Mesodermal cell (in vitro differentiated cells): ENCODE measurements around the gene LAMTOR2.

ENCODE experiments used
- H3K27ac ChIP-seq: 2 replicates; pipeline ENCODE4 v1.7.0; 2013; ENCODE audit warnings: mild to moderate bottlenecking, low read depth, low read length, moderate library complexity; ENCODE audit not compliant: severe bottlenecking
- H3K36me3 ChIP-seq: 2 replicates; pipeline ENCODE4 v1.7.1; 2013; ENCODE audit warnings: mild to moderate bottlenecking, low read length, moderate library complexity; ENCODE audit not compliant: control insufficient read depth, insufficient read depth
- H3K4me1 ChIP-seq: one replicate; pipeline ENCODE4 v1.7.1; 2013; ENCODE audit warnings: mild to moderate bottlenecking, low read length; ENCODE audit not compliant: insufficient read depth, control insufficient read depth, poor library complexity, severe bottlenecking
- H3K4me3 ChIP-seq: 2 replicates; pipeline ENCODE4 v1.7.0; 2013; ENCODE audit warnings: low read length, control low read depth, mild to moderate bottlenecking; ENCODE audit not compliant: insufficient read depth, poor library complexity, severe bottlenecking; ENCODE audit errors: extremely low read depth
- H3K9me3 ChIP-seq: 2 replicates; pipeline ENCODE4 v1.7.1; 2013; ENCODE audit warnings: mild to moderate bottlenecking, low read length, moderate library complexity; ENCODE audit not compliant: control insufficient read depth
- WGBS, 2 experiments: methylation state at CpG; one replicate each; pipeline ENCODE4 v1.1.5; 2013; ENCODE audit warnings: missing lambda C conversion rate in 2 of 2; ENCODE audit not compliant: insufficient coverage in 2 of 2; 5-methylcytosine and 5-hydroxymethylcytosine counted together

LAMTOR2 gene

GRCh38 chr1:156098784-156099183, 44.2 kb downstream of the LAMTOR2 start:
- Histone ChIP-seq H3K9me3 (no peaks in the 10 kb centered on the region), H3K4me3 (no peak overlapping the region), H3K4me1 (peaks cover 34% of the 10 kb centered on the region), H3K36me3 (peaks cover 35% of the 10 kb centered on the region), H3K27ac (no peak overlapping the region)
- 60 to 66% methylated on average over 2 of the region's 2 CpGs for WGBS, 2 experiments

GRCh38 chr1:156099282-156099681, 44.7 kb downstream of the LAMTOR2 start:
- Histone ChIP-seq H3K36me3 (peaks cover 30% of the 10 kb centered on the region), H3K9me3 (no peaks in the 10 kb centered on the region), H3K4me1 (peaks cover 39% of the 10 kb centered on the region), H3K4me3 (no peak overlapping the region), H3K27ac (no peak overlapping the region)
- WGBS, 2 experiments: 86 to 100% methylated on average over 1 to 2 of the region's 3 CpGs

- 93 to 100% methylated on average over 2 of the region's 4 CpGs for WGBS, 2 experiments
- Histone ChIP-seq H3K4me1 (peaks cover 50% of the 10 kb centered on the region), H3K36me3 (peaks cover 25% of the 10 kb centered on the region)
Measured at GRCh38 chr1:156100205-156100995, 45.8 kb downstream of the LAMTOR2 start.

GRCh38 chr1:156101880-156102279, 47.3 kb downstream of the LAMTOR2 start:
- peaks cover 18% of the 10 kb centered on the region for H3K36me3 ChIP-seq

More at GRCh38 chr1:156100205-156100995, 45.8 kb downstream of the LAMTOR2 start:
- H3K27ac ChIP-seq: no peak overlapping the region
- H3K9me3 ChIP-seq: no peaks in the 10 kb centered on the region
- H3K4me3 ChIP-seq: no peak overlapping the region

GRCh38 chr1:156102633-156103511, 48.3 kb downstream of the LAMTOR2 start:
- Histone ChIP-seq H3K4me3 (no peak overlapping the region), H3K27ac (peak overlapping the region; percentile 96), H3K9me3 (no peaks in the 10 kb centered on the region), H3K4me1 (peaks cover 64% of the 10 kb centered on the region), H3K36me3 (peaks cover 12% of the 10 kb centered on the region)
- 92 to 94% methylated on average over 14 to 16 of the region's 16 CpGs for WGBS, 2 experiments

More at GRCh38 chr1:156101880-156102279, 47.3 kb downstream of the LAMTOR2 start:
- no peaks in the 10 kb centered on the region for H3K9me3 ChIP-seq
- 98 to 100% methylated on average over 2 to 6 of the region's 6 CpGs for WGBS, 2 experiments
- no peak overlapping the region for H3K27ac ChIP-seq
- no peak overlapping the region for H3K4me3 ChIP-seq
- H3K4me1 ChIP-seq: peaks cover 58% of the 10 kb centered on the region

GRCh38 chr1:156103521-156103947, 49.0 kb downstream of the LAMTOR2 start:
- Histone ChIP-seq H3K4me1 (peaks cover 64% of the 10 kb centered on the region), H3K36me3 (peaks cover 7% of the 10 kb centered on the region), H3K9me3 (no peaks in the 10 kb centered on the region), H3K27ac (peak overlapping the region; percentile 96), H3K4me3 (no peak overlapping the region)
- WGBS, 2 experiments: 75 to 78% methylated on average over 7 to 9 of the region's 9 CpGs

GRCh38 chr1:156104065-156104810, 49.7 kb downstream of the LAMTOR2 start:
- 60 to 61% methylated on average over 6 to 10 of the region's 15 CpGs for WGBS, 2 experiments
- Histone ChIP-seq H3K9me3 (no peaks in the 10 kb centered on the region), H3K4me3 (no peak overlapping the region), H3K4me1 (peaks cover 64% of the 10 kb centered on the region), H3K36me3 (peaks cover 3% of the 10 kb centered on the region), H3K27ac (peak overlapping the region; percentile 96)

- Histone ChIP-seq H3K4me1 (peaks cover 63% of the 10 kb centered on the region), H3K4me3 (peak overlapping the region; percentile 11), H3K27ac (peak overlapping the region; percentile 96), H3K36me3 (peaks cover 4% of the 10 kb centered on the region), H3K9me3 (no peaks in the 10 kb centered on the region)
- 47 to 92% methylated on average over 4 to 6 of the region's 11 CpGs for WGBS, 2 experiments
Measured at GRCh38 chr1:156104861-156105832, 50.6 kb downstream of the LAMTOR2 start.

- H3K36me3 ChIP-seq: peaks cover 4% of the 10 kb centered on the region
- H3K4me3 ChIP-seq: no peak overlapping the region
- peak overlapping the region; percentile 96 for H3K27ac ChIP-seq
- peaks cover 49% of the 10 kb centered on the region for H3K4me1 ChIP-seq
- H3K9me3 ChIP-seq: no peaks in the 10 kb centered on the region
- 23 to 28% methylated on average over 8 to 9 of the region's 14 CpGs for WGBS, 2 experiments
Measured at GRCh38 chr1:156106624-156107488, 52.3 kb downstream of the LAMTOR2 start.
